Activated T-cell treated with anti-CD3 and anti-CD28 coated beads, Interleukin-2, amount 50 U/mL, for 1 hour (primary cell): ENCODE data around the gene ATP11B.

Source experiments
- DNase-seq: peaks from one replicate; pipeline ENCODE4 v3.0.0-alpha.2; 2020

Gene ATP11B

GRCh38 chr3:182792901-182793662 is at the start of gene ATP11B:
Gene ATP11B, plus strand, starts transcription at chr3:182793504. Its CDS starts 256 bp downstream, at chr3:182793760.
- peak; percentile 89 for DNase-seq

DNA sequence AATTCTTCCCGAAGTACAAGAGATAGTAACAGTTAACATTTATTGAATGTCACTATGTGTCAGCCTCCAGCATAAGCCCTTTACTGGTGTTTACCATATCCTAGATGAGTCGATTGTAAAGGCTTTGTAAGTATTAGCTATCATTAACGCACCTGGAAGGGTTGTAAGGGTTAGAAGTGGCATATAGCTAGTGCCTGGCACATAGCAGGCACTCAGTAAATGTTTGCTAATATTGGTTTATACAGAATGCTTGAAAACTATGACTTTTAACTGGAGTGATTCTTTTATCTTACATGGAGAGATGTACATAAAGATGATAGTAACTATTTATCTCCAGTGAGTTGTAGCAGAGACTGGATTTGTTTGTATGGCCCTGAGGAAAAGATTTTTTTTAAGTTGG is 46.3 kb upstream of the ATP11B start:
- DNase-seq, result no peak

DNA sequence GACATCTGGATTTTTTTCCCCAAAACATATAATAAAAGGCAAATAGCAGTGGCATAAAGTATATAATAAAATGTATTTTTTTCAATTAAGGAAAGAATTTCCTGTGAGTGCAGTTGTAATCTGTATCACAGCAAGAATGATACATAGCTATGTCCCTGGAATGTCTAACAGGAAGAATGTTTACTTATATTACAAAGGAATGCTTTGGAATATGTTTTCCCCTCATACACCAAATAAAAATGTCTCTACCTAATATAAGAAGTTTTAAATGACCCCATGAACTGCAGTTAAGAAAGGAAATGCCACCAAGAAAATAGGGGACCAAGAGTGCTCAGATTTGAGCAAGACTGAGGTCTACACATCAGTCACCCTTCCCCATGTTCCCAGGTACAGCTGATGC is 38.0 kb upstream of the ATP11B start:
- no peak for DNase-seq

DNA sequence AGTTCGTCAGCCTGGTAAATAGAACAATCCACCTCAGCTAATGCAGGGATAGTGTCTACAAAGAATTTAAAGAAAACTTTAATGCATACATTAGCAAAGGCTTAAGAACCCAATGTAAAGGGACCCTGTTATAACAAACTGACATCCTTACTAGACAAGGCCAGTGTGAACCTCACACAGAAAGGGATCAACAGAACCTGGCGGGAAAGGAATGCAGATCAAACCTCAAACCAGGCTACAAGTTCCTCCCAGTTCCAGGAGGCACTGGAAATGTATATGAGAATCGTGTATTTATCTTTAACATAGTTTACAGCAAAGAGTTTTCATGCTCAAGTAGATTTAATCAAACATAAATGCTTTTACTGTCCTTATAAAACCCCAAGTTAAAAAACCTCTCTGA is 37.6 kb upstream of the ATP11B start:
- no peak for DNase-seq

GRCh38 chr3:182760576-182761164 is 32.6 kb upstream of the ATP11B start:
- no peak for DNase-seq

GRCh38 chr3:182763896-182764295 is 29.4 kb upstream of the ATP11B start:
- no peak for DNase-seq

GRCh38 chr3:182765287-182765686 is 28.0 kb upstream of the ATP11B start:
- DNase-seq, result no peak

DNA sequence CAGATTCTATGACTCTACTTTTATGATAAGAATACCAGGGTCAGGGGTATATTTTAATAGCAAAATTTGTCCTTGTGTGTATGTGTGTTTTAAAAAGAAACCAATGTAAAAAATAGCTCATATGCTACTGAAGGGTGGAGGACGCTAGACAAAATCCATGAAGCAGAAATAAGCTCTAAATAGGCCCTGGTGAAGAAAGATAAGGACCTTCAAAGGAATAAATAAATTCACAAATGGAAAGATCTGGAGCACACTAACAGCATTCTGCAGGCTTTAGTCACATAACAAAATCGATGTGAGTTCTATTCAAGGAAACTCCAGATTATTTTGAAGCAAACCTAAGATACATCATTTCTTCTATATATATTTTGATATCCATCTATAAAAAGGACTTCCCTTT is 27.2 kb upstream of the ATP11B start:
- DNase-seq, result no peak

DNA sequence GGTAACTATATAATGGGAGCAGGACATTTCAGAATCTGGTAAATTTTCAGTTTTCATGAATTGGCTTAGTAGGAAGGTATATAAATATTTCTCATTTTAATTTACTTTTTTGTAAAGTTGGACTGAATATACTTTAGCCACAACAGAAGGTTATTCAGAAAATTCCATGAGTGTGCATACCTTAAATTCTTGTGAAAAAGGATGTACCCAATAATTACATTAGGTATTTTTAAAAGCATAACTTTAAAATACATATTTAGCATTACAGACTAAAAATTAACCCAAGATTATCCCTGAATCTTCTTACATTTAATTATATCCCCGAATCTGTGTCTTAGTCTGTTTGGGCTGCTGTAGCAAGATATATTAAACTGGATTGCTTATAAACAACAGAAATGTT is 24.9 kb upstream of the ATP11B start:
- DNase-seq, result no peak

- no peak for DNase-seq
Observed at GRCh38 chr3:182769673-182770072, 23.6 kb upstream of the ATP11B start.

GRCh38 chr3:182782149-182782548 is 11.2 kb upstream of the ATP11B start:
- no peak for DNase-seq

DNA sequence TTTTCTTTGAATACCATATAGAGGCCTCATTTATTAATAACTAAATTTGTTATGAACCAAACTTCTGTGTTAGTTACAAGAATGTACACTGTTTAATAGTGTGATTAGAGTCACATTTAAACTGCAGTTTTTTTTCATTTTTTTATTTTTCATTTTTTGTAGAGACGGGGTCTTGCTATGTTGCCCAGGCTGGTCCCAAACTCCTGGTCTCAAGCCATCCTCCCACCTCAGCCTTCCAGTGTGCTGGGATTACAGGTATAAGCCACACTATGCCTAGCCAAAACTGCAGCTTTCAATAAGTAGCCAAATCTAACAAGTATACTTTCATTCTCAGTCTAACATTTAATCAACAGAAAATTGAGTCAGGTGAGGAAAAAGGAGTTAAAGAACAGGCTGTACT is 10.2 kb upstream of the ATP11B start:
- no peak for DNase-seq

DNA sequence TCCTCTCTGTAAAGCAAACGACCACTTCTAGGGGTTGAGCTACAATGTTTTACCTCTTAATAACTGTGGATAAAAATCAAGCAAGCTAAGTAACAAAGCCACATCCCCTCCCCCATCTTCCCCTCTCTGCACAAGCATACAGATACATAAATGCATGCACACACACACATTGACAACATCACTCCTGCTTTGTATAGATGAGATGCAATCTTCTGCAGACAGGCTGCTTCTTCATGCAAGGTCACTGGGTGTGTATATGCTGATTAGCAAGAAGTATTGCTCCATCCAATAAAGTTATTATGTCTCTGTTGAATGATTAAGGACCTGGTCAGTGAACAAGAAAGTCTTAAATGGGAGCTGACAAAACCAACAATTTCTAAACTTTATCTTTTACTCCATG is 8.8 kb upstream of the ATP11B start:
- DNase-seq, result no peak

DNA sequence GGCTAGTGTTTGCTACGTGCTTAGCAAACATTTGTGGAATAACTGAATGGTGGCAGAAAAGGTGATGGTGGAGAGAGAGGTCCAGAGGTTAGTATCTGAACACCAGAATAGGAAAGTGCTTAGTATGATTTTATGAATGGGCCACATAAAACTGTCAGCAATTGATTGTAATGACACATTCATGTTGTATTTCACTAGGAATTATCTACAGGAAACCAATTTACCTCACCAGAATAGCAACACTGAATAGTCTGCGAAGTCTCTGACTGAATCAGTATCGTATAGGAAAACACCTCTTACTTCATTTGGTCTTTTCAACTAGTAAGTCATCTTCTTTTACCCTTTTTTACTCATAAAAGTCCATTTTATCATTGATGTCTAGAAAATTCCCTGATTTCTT is 8.2 kb upstream of the ATP11B start:
- no peak for DNase-seq

GRCh38 chr3:182785756-182786155 is 7.5 kb upstream of the ATP11B start:
- no peak for DNase-seq

DNA sequence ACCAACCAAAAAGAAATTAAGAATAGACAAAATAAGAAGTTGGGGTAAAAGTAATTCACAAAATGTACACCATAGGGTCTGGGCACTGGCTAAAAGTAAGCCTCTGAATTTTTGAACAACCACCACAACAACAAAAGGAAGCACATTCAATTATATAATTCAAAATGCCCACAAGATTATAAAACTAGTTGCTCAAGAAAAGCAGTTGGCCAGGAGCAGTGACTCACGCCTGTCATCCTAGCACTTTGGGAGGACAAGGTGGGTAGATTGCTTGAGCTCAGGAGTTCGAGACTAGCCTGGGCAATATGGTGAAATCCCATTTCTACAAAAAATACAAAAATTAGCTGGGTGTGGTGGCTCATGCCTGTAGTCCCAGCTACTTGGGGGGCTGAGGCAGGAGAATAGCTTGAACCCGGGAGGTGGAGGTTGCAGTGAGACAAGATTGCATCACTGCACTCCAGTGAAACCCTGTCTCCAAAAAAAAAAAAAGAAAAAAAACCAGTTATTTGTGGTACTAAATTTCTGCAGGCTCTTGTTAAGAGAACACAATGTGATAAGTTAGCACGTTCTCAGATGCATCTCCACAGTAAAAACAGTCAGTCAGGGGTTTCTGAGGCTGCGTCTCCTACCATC is 6.6 kb upstream of the ATP11B start:
- no peak for DNase-seq

GRCh38 chr3:182787302-182788036 is 5.8 kb upstream of the ATP11B start:
- DNase-seq, result no peak

GRCh38 chr3:182789371-182789770 is 3.9 kb upstream of the ATP11B start:
- no peak for DNase-seq

DNA sequence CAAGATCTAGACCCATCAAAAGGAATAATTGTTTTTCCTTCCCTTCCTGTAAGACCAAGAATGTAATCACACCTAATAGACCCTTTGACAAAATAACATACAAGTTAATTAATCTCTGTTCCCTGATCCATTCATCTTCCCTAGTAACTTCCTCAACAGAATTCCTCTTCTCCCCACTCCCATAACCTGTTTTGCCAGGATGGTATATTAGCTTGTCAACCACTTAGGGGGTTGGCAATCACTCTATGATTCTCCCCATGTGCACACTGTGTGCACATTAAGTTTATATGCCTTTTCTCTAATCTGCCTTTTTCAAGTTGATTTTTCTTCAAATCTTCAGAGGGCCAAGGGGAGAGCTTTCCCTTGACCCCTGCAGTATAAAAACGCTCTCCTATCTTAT is 2.7 kb upstream of the ATP11B start:
- DNase-seq, result no peak

- peak; percentile 60 for DNase-seq
Observed at GRCh38 chr3:182793663-182794454, 555 bp downstream of the ATP11B start.

GRCh38 chr3:182794455-182795388 is 1.4 kb downstream of the ATP11B start:
- no peak for DNase-seq

GRCh38 chr3:182795389-182795782 is 2.1 kb downstream of the ATP11B start:
- DNase-seq, result no peak
